ENCODE measurements around the gene TRIM67. TPM values are rescaled to one million over a fixed set of nuclear protein-coding genes. Genes with fewer than 3 reads are reported as not detected.

The TRIM67 gene
- polyA plus RNA-seq, 2 of the 4 experiments (the other 2 are of a cell fraction) = 0.23 to 0.35 TPM

DNA sequence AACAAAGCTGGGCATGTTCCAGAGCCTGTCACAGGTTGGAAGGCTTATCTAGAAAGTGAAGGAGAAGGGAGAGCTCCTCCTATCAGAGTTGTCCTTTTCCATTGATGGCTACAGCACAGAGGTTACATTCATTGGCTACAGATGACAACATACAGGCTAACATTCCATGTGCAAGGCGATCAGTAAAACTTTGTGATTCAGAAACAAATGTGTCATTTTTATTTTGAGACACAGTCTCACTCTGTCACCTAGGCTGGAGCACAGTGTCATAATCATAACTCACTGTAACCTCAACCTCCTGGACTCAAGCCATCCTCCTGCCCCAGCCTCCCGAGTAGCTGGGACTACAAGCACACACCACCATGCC is 32.6 kb downstream of the TRIM67 start:
- H3K4me2 ChIP-seq = peak overlapping the region; percentile 71
- H3K4me1 ChIP-seq = peaks cover 48% of the 10 kb centered on the region
- peak; percentile 20 to 36; a peak in 4 of 6 replicates for ATAC-seq
- peaks cover 3% of the 10 kb centered on the region; the same call in 1 of the 3 replicates for H3K9me3 ChIP-seq
- H3K4me3 ChIP-seq = no peak overlapping the region
- 17% methylated on average over 2 of the region's 2 CpGs for WGBS (ENCODE audit: missing lambda C conversion rate)
- TF ChIP-seq SREBF2 (IDR thresholded peaks at IDR 0.05) (no peak), RFX5 (IDR thresholded peaks at IDR 0.05) (no peak), SMC3 (IDR thresholded peaks at IDR 0.05) (no peak), JUN (IDR thresholded peaks at IDR 0.05) (no peak)
- TF ChIP-seq, protein P1, sequence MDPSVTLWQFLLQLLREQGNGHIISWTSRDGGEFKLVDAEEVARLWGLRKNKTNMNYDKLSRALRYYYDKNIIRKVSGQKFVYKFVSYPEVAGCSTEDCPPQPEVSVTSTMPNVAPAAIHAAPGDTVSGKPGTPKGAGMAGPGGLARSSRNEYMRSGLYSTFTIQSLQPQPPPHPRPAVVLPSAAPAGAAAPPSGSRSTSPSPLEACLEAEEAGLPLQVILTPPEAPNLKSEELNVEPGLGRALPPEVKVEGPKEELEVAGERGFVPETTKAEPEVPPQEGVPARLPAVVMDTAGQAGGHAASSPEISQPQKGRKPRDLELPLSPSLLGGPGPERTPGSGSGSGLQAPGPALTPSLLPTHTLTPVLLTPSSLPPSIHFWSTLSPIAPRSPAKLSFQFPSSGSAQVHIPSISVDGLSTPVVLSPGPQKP (IDR thresholded peaks at IDR 0.05; ENCODE audit: low read depth, low read length) = no peak
- TF ChIP-seq, protein P2, sequence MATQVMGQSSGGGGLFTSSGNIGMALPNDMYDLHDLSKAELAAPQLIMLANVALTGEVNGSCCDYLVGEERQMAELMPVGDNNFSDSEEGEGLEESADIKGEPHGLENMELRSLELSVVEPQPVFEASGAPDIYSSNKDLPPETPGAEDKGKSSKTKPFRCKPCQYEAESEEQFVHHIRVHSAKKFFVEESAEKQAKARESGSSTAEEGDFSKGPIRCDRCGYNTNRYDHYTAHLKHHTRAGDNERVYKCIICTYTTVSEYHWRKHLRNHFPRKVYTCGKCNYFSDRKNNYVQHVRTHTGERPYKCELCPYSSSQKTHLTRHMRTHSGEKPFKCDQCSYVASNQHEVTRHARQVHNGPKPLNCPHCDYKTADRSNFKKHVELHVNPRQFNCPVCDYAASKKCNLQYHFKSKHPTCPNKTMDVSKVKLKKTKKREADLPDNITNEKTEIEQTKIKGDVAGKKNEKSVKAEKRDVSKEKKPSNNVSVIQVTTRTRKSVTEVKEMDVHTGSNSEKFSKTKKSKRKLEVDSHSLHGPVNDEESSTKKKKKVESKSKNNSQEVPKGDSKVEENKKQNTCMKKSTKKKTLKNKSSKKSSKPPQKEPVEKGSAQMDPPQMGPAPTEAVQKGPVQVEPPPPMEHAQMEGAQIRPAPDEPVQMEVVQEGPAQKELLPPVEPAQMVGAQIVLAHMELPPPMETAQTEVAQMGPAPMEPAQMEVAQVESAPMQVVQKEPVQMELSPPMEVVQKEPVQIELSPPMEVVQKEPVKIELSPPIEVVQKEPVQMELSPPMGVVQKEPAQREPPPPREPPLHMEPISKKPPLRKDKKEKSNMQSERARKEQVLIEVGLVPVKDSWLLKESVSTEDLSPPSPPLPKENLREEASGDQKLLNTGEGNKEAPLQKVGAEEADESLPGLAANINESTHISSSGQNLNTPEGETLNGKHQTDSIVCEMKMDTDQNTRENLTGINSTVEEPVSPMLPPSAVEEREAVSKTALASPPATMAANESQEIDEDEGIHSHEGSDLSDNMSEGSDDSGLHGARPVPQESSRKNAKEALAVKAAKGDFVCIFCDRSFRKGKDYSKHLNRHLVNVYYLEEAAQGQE (IDR thresholded peaks at IDR 0.05) = no peak
- CTCF ChIA-PET = interaction anchor here (0.5 to 3.3 kb wide), 4 partner anchors 12 to 615 kb away, joined by 3 to 9 read pairs (median 4); no protein-coding TSS in a partner anchor
- FAIRE-seq = peak; percentile 23
- POLR2A ChIA-PET = no interaction called here
- DNase-seq (ENCODE audit: low read depth in 1 of 2, low spot score in 1 of 2) = peak in 1 of 2 experiments; percentile 56
- H3K27ac ChIP-seq = peak overlapping the region; percentile 94 to 96

DNA sequence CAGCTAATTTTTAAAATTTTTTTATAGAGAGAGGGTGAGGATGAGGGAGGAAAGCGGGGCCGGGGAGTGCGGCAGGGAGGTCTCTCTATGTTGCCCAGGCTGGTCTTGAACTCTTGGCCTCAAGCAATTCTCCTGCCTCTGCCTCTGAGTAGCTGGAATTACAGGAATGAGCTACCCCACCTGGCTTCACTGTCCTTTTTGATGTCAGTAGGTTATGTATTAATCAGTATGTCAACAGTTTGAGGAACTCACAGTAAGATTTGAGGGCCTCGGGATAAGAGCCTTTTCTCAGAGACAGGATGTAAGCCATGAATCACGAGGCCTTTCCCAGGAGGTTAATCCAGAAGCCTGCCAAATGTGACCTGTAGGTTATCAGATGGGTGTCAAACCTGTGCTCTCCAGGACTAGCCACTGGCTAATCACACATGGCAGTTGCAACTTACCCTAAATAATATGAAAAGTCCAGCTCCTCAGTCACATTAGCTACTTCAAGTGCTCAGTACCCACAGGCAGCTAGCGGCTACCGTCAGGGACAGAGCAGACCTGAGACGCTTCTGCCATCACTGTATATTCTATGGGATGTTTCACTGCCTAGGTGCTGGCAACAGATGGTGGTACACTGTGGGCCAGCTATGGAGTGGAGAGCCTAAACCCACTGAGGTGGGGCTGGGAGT is 33.1 kb downstream of the TRIM67 start:
- H3K4me3 ChIP-seq = no peak overlapping the region
- peak; percentile 85 to 87 for ATAC-seq
- peak overlapping the region; percentile 71 for H3K4me2 ChIP-seq
- H3K9me3 ChIP-seq = peaks cover under 1% of the 10 kb centered on the region; the same call in 1 of the 3 replicates
- 8% methylated on average over 8 of the region's 8 CpGs for WGBS (ENCODE audit: missing lambda C conversion rate)
- H3K27ac ChIP-seq = peak overlapping the region; percentile 94 to 96
- peak; percentile 78 to 97 for DNase-seq (ENCODE audit: low read depth in 1 of 2, low spot score in 1 of 2)
- ChIA-PET POLR2A (no interaction called here), CTCF (interaction anchor here (0.6 to 3.3 kb wide), 5 partner anchors 10 to 616 kb away, joined by 3 to 14 read pairs (median 3); no protein-coding TSS in a partner anchor)
- H3K4me1 ChIP-seq = peaks cover 50% of the 10 kb centered on the region
- peak; percentile 99 for FAIRE-seq
- TF ChIP-seq, protein P2 (IDR thresholded peaks at IDR 0.05) = no peak
- TF ChIP-seq RFX5 (IDR thresholded peaks at IDR 0.05) (no peak), MAZ (IDR thresholded peaks at IDR 0.05; ENCODE audit: borderline replicate concordance, low read depth, low read length) (no peak), MAFK (IDR thresholded peaks at IDR 0.05; ENCODE audit: partially characterized antibody) (no peak), GATA3 (IDR thresholded peaks at IDR 0.05; ENCODE audit: borderline replicate concordance) (peak; percentile 97), RARB (CRISPR knock-in tag; IDR thresholded peaks at IDR 0.05) (0 out of 2 replicates have a peak, but pooled peaks have one; percentile 81), NR3C1 (IDR thresholded peaks at IDR 0.05) (no peak), TP53 (CRISPR knock-in tag; IDR thresholded peaks at IDR 0.05) (no peak), KDM1A (IDR thresholded peaks at IDR 0.05; ENCODE audit: low read depth) (no peak), NPAS2 (CRISPR knock-in tag; IDR thresholded peaks at IDR 0.05; ENCODE audit: borderline replicate concordance) (no peak), MYC (IDR thresholded peaks at IDR 0.05; ENCODE audit: borderline replicate concordance, low read length) (no peak), RNF2 (IDR thresholded peaks at IDR 0.05; ENCODE audit: borderline replicate concordance, low read depth) (no peak), ZSCAN20 (CRISPR knock-in tag; IDR thresholded peaks at IDR 0.05) (no peak), CEBPB (IDR thresholded peaks at IDR 0.05) (peak; percentile 46 to 62; a peak in 3 of 4 replicates), SREBF2 (IDR thresholded peaks at IDR 0.05) (no peak), SMC3 (IDR thresholded peaks at IDR 0.05) (peak; percentile 52), ESRRA (IDR thresholded peaks at IDR 0.05; ENCODE audit: borderline replicate concordance, low read length) (no peak), FOSB (CRISPR knock-in tag; IDR thresholded peaks at IDR 0.05) (no peak), POLR2A (IDR thresholded peaks at IDR 0.05; ENCODE audit: low read length) (no peak), TFCP2L1 (CRISPR knock-in tag; IDR thresholded peaks at IDR 0.05) (no peak)
- TF ChIP-seq, protein P3, sequence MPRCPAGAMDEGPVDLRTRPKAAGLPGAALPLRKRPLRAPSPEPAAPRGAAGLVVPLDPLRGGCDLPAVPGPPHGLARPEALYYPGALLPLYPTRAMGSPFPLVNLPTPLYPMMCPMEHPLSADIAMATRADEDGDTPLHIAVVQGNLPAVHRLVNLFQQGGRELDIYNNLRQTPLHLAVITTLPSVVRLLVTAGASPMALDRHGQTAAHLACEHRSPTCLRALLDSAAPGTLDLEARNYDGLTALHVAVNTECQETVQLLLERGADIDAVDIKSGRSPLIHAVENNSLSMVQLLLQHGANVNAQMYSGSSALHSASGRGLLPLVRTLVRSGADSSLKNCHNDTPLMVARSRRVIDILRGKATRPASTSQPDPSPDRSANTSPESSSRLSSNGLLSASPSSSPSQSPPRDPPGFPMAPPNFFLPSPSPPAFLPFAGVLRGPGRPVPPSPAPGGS (IDR thresholded peaks at IDR 0.05) = peak; percentile 92
- TF ChIP-seq, protein P4, sequence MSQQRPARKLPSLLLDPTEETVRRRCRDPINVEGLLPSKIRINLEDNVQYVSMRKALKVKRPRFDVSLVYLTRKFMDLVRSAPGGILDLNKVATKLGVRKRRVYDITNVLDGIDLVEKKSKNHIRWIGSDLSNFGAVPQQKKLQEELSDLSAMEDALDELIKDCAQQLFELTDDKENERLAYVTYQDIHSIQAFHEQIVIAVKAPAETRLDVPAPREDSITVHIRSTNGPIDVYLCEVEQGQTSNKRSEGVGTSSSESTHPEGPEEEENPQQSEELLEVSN (IDR thresholded peaks at IDR 0.05; ENCODE audit: borderline replicate concordance, low read depth) = no peak; the same call in 1 of the 2 replicates

Measured in A549 (cell line).